Activated CD4-positive, alpha-beta T cell treated with anti-CD3 and anti-CD28 coated beads, Interleukin-10, Interleukin-2, amounts not matched to agents 100 ng/mL and 50 ng/mL, durations not matched to agents 16 hours and 8 hours (primary cell): ENCODE data around the gene NME3.

Experiments used
- DNase-seq: peaks from one replicate; pipeline ENCODE4 v3.0.0-alpha.2; 2020

The NME3 gene

GRCh38 chr16:1768061-1768766 lies 3.1 kb downstream of the NME3 start:
- no peak for DNase-seq

- DNase-seq, result no peak
Observed at GRCh38 chr16:1767116-1767994, 4.0 kb downstream of the NME3 start.

- DNase-seq, result no peak
Observed at GRCh38 chr16:1766701-1767100, 4.6 kb downstream of the NME3 start.

- no peak for DNase-seq
Observed at GRCh38 chr16:1766231-1766630, 5.1 kb downstream of the NME3 start.

GRCh38 chr16:1765826-1766225 lies 5.5 kb downstream of the NME3 start:
- no peak for DNase-seq

GRCh38 chr16:1764971-1765370 lies 6.4 kb downstream of the NME3 start:
- DNase-seq, result no peak

GRCh38 chr16:1763521-1764511 lies 7.5 kb downstream of the NME3 start:
- no peak for DNase-seq

- DNase-seq, result no peak
Observed at GRCh38 chr16:1762879-1763520, 8.3 kb downstream of the NME3 start.

- DNase-seq, result no peak
Observed at GRCh38 chr16:1762196-1762878, 9.0 kb downstream of the NME3 start.

GRCh38 chr16:1761751-1762150 lies 9.6 kb downstream of the NME3 start:
- DNase-seq, result no peak

- DNase-seq, result no peak
Observed at GRCh38 chr16:1760911-1761310, 10.4 kb downstream of the NME3 start.

- DNase-seq, result no peak
Observed at GRCh38 chr16:1759511-1759910, 11.8 kb downstream of the NME3 start.

GRCh38 chr16:1758923-1759322 lies 12.4 kb downstream of the NME3 start:
- DNase-seq, result no peak

GRCh38 chr16:1757714-1758461 lies 13.5 kb downstream of the NME3 start:
- no peak for DNase-seq

- DNase-seq, result no peak
Observed at GRCh38 chr16:1754204-1754603, 17.1 kb downstream of the NME3 start.

GRCh38 chr16:1752853-1753252 lies 18.5 kb downstream of the NME3 start:
- DNase-seq, result no peak

- no peak for DNase-seq
Observed at GRCh38 chr16:1751946-1752345, 19.4 kb downstream of the NME3 start.

- DNase-seq, result no peak
Observed at GRCh38 chr16:1749152-1750117, 21.9 kb downstream of the NME3 start.

- no peak for DNase-seq
Observed at GRCh38 chr16:1747934-1748333, 23.4 kb downstream of the NME3 start.

GRCh38 chr16:1746693-1747195 lies 24.6 kb downstream of the NME3 start:
- no peak for DNase-seq
